NT2/D1 (cell line): ENCODE results near the gene NUDT16L1.

Source experiments
- SUZ12 ChIP-seq: IDR thresholded peaks from 2 replicates; pipeline ENCODE4 v1.6.1; 2011; ENCODE audit not compliant: insufficient read length, insufficient read depth; ENCODE audit errors: extremely low read depth
- YY1 ChIP-seq: IDR thresholded peaks from 2 replicates; pipeline ENCODE4 v1.6.1; 2011; ENCODE audit not compliant: insufficient read length, insufficient read depth
- ZNF274 ChIP-seq: IDR thresholded peaks from 2 replicates; pipeline ENCODE4 v1.6.1; 2011; ENCODE audit warnings: mild to moderate bottlenecking, low read depth, low read length

GRCh38 chr16:4687416-4687815 is 5.9 kb upstream of the NUDT16L1 start:
- no peak for TF ChIP-seq ZNF274
- no peak for TF ChIP-seq SUZ12
- no peak for TF ChIP-seq YY1
